CD4-positive, alpha-beta T cell treated with Interleukin-1 beta for 1 hour (primary cell): ENCODE measurements around the gene TUFM.
"Not testable (repeated sequence)": the region's sequence is repeated elsewhere in the genome, so short reads cannot be mapped to it uniquely, and the experiment has no call there.

Experiments
- DNase-seq, 2 donors: peaks; one replicate each; pipeline ENCODE4 v3.0.0-alpha.2; 2020 to 2022

TUFM gene

GRCh38 chr16:28846080-28846932 lies at the start of gene TUFM:
TUFM (minus strand) TSS chr16:28846348; CDS start chr16:28846269, 79 bp downstream.
- peak; percentile 99 for DNase-seq

DNA sequence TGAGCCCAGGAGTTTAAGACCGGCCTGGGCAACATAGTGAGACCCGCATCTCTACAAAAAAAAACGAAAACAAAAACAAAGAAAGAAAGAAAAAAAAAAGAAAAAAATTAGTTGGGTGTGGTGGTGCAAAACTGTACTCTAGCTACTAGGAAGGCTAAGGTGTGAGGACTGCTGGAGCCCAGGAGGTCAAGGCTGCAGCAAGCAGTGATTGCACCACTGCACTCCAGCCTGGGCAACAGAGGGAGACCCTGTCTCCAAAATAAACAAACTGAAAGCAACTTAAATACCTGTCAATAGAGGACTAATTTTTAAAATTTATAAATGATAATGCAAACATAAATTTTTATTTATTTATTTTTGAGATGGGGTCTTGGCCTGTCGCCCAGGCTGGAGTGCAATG lies 49.5 kb upstream of the TUFM start:
- no peak for DNase-seq

DNA sequence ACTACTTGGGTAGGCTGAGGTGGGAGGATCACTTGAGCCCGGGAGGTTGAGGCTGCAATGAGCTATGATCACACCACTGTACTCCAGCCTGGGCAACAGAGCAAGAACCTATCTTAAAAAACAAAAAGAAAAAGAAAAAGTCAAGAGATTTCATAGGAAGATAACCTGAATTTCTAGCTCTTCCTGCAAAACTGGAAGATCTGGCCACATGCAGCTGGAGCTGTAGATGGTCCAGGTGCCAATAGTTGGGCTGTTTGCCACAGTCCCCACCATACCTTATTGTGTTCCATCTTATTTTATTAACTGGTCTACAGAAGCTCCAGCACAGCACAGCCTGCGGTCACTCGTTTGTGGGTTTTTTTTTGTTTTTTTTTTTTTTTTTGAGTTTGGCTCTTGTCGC lies 47.1 kb upstream of the TUFM start:
- no peak for DNase-seq

DNA sequence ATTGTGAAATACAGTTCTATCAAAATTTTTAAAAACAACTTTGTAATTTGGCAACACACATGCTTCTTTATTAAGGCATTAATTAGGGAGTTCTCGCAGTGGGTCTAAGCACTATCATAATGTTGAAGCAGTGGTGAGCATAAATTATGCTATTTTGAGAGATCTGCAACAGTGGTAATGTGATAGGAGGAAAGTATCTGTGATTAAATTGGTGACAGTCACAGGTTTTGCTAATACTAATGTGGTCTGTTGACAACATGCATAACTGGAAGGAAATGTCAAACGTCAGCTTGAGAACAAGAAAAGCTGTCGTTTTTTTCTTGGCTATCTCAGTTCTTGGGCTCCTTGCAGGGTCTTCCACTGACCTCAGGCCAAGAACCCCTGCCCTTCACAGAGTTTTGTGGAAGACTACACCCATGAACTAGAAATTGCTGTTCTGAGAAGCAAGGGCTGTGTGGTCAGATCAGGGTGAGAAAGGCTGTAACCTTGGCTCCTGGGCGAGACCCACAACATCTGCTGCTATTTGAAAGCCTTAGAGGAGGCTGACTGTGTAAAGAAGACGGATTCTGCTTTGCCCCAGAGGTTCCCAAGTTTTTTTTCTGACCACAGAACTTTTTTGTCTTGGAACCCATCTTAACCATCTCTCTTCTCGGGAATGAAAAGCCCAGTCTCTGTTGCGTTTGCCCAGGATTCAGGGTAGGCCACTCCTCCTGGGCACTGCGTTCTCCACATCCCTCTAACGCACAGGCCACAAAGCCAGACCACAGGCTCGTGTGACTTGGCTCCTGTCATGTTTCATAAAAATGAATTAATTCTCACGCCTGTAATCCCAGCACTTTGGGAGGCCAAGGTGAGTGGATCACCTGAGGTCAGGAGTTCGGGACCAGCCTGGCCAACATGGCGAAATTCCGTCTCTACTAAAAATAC lies 46.1 kb upstream of the TUFM start:
- no peak for DNase-seq

DNA sequence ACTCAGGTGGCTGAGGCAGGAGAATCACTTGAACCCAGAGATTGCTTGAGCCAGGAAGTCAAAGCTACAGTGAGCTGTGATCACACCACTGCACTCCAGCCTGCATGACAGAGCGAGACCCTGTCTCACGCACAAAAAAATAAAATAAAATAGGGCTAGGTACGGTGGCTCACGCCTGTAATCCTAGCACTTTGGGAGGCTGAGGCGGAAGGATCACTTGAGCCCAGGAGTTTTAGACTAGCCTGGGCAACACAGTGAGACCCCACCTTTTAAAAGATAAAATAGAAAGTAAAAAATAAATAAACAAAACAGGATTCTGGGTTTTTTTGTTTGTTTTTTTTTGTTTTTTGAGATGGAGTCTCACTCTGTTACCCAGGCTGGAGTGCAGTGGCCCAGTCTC lies 44.2 kb upstream of the TUFM start:
- not testable (repeated sequence) for DNase-seq

DNA sequence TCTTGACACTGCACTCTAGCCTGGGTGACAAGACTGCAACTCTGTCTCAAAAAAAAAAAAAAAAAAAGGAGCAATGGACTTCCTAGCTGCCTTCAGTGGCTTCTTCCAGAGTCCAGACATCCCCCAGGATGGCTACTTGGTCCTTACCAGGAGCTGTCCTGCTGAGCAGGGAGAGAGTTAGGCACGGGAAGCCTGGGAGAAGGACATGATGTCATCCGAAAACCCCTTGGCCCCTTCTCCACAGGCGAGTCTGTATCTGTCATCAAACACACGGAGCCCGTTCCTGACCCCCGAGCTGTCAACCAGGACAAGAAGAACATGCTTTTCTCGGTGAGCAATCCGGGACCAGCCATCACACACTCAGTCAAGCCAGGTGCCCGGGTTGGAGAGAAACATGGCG lies 40.8 kb upstream of the TUFM start:
- DNase-seq = no peak

DNA sequence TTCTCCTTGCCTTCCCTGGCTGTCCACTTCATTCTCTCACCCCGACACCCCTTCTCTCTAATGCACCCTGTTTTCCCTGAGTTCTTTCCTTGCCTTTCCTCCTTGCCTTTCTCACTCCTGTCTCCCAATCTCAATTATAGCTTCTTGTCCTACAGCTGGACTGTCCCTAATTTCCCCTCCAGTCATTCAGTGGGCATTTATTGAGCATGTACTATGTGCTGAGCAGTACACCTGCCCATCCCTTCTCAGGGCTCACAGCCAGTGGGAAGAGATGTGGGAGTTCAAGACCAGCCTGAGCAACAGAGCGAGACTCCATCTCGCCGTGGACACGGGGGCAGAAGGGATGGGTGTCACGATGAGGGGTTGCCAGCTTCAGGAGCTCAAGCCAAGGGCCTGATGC lies 37.9 kb upstream of the TUFM start:
- no peak for DNase-seq

DNA sequence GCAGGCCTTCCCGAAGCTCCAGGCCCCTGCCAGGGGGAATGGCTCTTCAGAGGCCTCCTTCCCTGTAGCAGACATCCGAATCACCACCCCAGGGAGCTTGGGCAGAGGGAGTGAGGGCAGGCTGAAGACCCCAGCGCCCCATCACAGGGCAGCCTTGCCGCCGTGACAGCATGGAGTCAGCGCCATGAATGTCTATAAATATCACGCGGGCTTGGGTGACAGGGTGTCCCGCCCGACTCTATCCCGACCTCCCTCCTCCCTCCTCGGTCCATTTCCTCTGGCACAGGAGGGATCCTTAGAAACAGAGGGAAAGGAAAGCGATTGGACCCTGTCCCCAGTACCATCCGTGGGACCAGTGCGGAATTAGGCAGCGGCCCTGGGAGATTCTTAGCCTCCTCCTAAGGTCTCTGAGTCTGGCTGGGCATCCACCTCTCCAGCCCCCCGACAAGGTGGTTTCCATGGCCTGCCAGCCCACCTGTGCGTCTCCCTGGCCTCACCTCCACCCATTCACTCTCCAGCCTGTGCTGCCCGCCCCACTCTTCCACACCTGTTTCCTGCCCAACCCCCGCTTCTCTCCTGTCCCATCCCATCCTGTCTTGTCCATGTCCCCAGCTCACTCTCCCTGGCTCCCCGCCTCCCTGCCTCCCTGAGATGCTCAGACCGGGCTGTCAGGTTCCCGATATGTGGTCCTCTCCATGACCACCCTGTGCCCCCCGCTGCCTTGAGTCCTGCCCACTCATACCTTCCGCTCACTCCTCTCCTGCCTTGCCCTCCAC lies 37.3 kb upstream of the TUFM start:
- no peak for DNase-seq

DNA sequence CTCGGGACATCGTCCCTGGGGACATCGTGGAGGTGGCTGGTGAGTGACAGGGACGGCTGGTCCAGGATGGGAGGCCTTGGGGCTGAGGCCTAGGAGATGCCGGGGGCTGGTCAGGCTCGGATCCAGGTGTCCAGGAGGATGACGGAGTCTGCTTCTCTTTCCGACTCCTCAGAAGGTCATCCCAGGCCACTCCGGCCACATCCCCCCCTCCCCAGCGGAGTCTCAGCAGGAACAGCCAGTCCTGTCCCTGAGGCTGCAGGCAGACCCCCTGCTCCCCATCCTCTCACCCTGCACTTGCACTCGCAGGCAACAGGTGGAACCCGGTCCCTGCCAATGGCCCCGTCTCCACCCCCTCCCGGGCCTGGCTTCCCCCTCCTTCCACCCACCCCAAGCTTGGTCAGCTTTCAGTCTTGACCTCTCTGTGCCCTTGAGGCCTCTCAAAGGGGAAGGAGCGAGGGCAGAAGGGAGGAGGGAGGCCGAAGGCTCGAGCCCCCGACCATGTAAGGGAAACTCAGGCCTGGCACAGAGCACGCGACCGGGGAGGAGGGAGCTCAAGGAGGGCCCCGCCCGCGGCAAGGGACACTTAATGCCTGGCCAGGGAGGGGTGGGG lies 36.5 kb upstream of the TUFM start:
- no peak for DNase-seq

DNA sequence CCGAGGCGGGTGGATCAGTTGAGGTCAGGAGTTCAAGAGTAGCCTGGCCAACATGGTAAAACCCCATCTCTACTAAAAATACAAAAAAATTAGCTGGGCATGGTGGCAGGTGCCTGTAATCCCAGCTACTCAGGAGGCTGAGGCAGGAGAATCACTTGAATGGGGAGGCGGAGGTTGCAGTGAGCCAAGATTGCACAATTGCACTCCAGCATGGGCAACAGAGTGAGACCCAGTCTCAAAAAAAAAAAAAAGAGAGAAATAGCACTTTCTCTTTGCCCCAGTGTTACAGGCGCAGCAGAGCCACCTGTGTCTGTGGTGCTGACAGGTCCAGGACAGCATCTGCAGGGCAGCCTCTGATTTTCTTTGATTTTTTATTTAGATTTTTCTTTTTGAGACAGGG lies 35.4 kb upstream of the TUFM start:
- DNase-seq = not testable (repeated sequence)

DNA sequence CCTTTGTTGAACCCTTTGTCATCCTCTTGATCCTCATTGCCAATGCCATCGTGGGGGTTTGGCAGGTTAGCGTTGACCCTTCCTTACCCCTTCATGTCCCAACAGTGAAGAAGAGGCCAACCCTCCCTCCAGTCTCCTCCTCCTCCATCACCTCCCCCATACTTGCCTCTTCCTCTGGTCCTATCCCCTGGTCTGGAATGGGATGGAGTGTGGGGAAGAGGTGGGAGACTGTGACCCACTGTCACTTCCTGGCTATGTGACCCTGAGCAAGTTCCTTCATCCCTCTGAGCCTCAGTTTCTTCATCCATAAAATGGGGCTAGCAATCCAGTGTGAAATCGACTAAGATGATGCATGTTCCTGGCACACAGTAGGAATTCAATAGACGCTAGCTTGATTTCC lies 34.8 kb upstream of the TUFM start:
- no peak for DNase-seq

DNA sequence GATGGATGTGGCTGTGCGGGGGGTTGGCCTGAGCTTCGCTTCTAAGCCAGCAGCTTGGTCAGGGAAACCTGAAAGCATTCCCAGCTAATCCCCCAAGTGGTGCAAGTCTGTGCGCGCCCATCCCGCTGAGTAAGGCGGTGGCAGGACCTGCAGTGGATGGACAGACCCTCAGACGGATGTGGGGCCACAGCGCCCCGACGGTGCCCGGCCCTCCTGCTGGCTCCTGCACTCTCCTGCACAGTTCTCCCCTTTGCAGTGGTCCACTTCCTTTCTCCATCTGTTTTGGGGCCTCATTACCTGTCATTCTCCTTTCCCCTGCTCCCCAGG lies 34.4 kb upstream of the TUFM start:
- no peak for DNase-seq

- DNase-seq = peak; percentile 88 to 91
Observed at GRCh38 chr16:28879841-28880588, 33.9 kb upstream of the TUFM start.

DNA sequence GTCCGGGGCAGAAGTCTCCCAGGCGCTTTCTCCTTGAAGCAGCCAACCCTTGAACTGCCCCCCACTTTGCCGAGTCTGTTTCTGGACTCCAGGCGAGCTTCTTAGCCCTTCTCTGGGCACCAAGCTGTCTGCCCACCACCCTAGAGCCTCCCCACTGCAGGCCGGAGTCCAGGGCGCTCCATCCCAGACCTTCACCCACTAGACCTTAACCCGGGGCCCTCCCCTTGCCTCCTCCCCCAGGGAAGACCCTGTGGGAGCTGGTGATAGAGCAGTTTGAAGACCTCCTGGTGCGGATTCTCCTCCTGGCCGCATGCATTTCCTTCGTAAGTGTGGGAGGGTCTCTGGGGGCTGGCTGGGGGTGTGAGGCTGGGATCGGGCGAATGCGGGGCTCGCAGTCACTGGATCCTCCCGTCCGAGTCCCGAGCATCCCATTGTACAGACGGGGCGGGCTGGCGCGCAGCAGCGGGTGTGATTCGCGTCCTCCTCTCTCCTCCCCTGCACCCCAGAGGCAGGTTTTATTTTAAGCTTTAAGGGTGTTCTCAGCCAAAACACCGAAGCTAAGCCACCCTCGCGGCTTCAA lies 33.2 kb upstream of the TUFM start:
- DNase-seq = no peak

GRCh38 chr16:28878083-28878926 lies 32.2 kb upstream of the TUFM start, which contains the start of gene ATP2A1:
ATP2A1 (plus strand) TSS chr16:28878488; CDS start chr16:28878672, 184 bp downstream.
- DNase-seq = no peak

- no peak for DNase-seq
Observed at GRCh38 chr16:28877655-28878000, 31.5 kb upstream of the TUFM start.

- DNase-seq = no peak
Observed at GRCh38 chr16:28876973-28877654, 31.0 kb upstream of the TUFM start.

DNA sequence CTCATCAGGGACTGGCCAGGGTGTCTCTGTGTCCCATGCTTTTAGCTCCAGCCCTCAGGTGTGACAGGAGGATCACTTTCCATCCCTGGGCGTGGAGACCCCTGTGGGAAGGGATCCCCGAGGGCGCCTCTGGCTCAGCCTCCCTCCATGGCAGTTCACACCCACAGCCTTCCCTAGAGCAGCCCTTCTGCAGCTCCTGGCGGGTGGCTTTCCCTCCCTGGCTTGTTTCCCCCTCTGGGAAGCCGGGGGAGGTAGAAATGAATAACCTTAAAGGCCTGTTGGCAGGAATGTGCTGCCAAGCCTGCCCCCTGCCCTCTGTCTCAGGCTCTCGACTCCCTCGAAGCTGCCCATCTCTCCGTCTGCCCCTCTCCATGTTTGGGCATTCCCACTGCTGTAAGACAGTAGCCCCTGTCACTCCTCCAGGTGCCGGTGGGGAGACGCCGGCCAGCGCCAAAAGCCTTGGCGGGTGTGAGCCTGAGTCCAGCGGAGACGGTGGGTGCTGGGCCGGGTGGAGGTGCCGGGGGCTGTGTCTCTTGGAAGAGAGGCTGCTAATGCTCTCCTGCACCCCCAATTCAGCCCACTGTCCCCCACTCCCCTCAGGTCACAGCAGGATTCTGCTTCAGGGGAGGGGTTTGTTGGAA lies 30.0 kb upstream of the TUFM start:
- no peak for DNase-seq
